Measurements from ENCODE around the gene ATP2B2. TPM values are rescaled to one million over a fixed set of nuclear protein-coding genes. Genes with fewer than 3 reads are reported as not detected.
A peak's percentile ranks its signal among the peaks of the same experiment; 100 is the strongest.

ATP2B2 gene
- total RNA-seq, 1 experiment from 2014 or later = not detected

DNA sequence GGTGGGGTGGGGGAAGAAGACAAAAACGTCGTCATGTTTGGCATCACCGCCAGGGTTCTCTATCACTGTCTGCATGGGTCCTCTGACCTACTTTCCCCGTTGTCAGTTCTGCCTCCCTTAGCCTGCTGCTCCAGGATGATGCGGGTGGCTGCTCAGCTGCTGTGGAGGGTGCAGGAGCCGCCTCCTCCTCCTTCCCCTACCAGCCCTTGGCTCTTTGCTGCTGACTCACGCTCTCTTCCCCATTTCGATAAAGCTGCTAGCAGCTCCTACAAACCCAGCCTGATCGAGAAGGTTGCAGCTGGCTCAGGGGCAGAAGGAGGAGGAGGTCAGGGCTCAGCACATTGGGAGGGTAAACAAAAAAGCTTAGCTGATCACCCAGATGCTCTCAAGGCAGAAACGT, 135.0 kb downstream of the ATP2B2 start:
- ChIA-PET POLR2A (no interaction called here), CTCF (no interaction called here), RAD21 (ENCODE audit: low non-redundant PET in 1 of 2, low total read pairs in 2 of 2, uncharacterized antibody in 2 of 2, unreplicated experiment in 2 of 2) (no interaction called here)
- no TSS peak for BruUV-seq (replicated peaks)
- DNase-seq (ENCODE audit: low read depth, low spot score) (no peak), ATAC-seq (no peak)
- Histone ChIP-seq H3K79me2 (ENCODE audit: insufficient read depth, low read length) (no peaks in the 10 kb centered on the region), H3K27me3 (ENCODE audit: insufficient read depth, low read length) (no peaks in the 10 kb centered on the region), H3K27ac (ENCODE audit: low read depth, low read length) (no peak overlapping the region), H3K4me3 (replicated peaks in 1 of 2; ENCODE audit: low read depth in 1 of 2, low read length in 2 of 2) (no peak overlapping the region), H3K9me3 (ENCODE audit: control insufficient read depth in 1 of 2, insufficient read depth in 1 of 2, low read depth in 1 of 2, low read length in 2 of 2) (no peaks in the 10 kb centered on the region), H4K20me1 (ENCODE audit: insufficient read depth) (no peaks in the 10 kb centered on the region), H3K9ac (ENCODE audit: low read length) (no peak overlapping the region), H2AFZ (ENCODE audit: low read depth, low read length, poor library complexity, severe bottlenecking) (no peak overlapping the region), H3K36me3 (ENCODE audit: control insufficient read depth in 1 of 2, insufficient read depth in 2 of 2, low read length in 2 of 2) (no peaks in the 10 kb centered on the region), H3K9me2 (ENCODE audit: insufficient read depth) (no peaks in the 10 kb centered on the region), H3K4me2 (ENCODE audit: low read length) (peak overlapping the region; percentile 26; the same call in 1 of the 2 replicates), H3K4me1 (ENCODE audit: control insufficient read depth in 1 of 2, insufficient read depth in 2 of 2, low read length in 2 of 2) (peaks cover 35 to 57% of the 10 kb centered on the region in 2 experiments)
- intact Hi-C loops (cut with micrococcal nuclease) = no loop called here
- TF ChIP-seq ZFX (IDR thresholded peaks at IDR 0.05) (no peak), SRF (IDR thresholded peaks at IDR 0.05; ENCODE audit: low read depth) (no peak), EZH2 (IDR thresholded peaks at IDR 0.05) (no peak), TCF7L2 (IDR thresholded peaks at IDR 0.05; ENCODE audit: borderline replicate concordance, extremely low read depth, insufficient read depth, insufficient read length) (no peak), ELF1 (IDR thresholded peaks at IDR 0.05; ENCODE audit: borderline replicate concordance, low read depth) (no peak), RAD21 (IDR thresholded peaks at IDR 0.05; ENCODE audit: low read depth) (no peak), CBX3 (IDR thresholded peaks at IDR 0.05; ENCODE audit: low read depth) (no peak), YY1 (IDR thresholded peaks at IDR 0.05; ENCODE audit: extremely low read depth, insufficient replicate concordance, low read depth, low read length) (no peak), SIN3A (IDR thresholded peaks at IDR 0.05; ENCODE audit: low read depth) (no peak), FOSL1 (IDR thresholded peaks at IDR 0.05; ENCODE audit: low read depth) (no peak)
- TF ChIP-seq, protein P1, sequence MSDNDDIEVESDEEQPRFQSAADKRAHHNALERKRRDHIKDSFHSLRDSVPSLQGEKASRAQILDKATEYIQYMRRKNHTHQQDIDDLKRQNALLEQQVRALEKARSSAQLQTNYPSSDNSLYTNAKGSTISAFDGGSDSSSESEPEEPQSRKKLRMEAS (IDR thresholded peaks at IDR 0.05) = no peak

DNA sequence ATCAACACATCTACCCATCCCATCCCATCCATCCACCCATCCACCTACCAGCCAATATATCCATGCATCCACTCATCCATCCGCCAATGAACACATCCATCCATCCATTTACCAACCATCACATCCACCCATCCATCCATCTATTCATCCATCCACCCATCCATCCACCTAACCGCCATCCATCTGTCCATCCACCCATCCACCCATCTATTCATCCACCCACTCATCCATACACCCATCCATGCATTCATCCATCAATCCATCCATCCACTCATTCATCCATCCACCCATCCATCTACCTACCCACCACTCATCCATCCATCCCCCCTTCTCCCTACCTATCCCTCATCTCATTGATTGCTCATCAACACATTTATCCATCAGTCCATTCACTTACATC, 136.9 kb downstream of the ATP2B2 start:
- no peak for TF ChIP-seq RAD21 (IDR thresholded peaks at IDR 0.05; ENCODE audit: low read depth)
- TF ChIP-seq ELF1 (IDR thresholded peaks at IDR 0.05; ENCODE audit: borderline replicate concordance, low read depth) = no peak
- no peak for TF ChIP-seq TCF7L2 (IDR thresholded peaks at IDR 0.05; ENCODE audit: borderline replicate concordance, extremely low read depth, insufficient read depth, insufficient read length)
- TF ChIP-seq CEBPB (IDR thresholded peaks at IDR 0.05; ENCODE audit: low read depth) = no peak
- TF ChIP-seq ZFX (IDR thresholded peaks at IDR 0.05) = no peak
- no peak for TF ChIP-seq EGR1 (IDR thresholded peaks at IDR 0.05; ENCODE audit: low read depth)
- TF ChIP-seq, protein P2, sequence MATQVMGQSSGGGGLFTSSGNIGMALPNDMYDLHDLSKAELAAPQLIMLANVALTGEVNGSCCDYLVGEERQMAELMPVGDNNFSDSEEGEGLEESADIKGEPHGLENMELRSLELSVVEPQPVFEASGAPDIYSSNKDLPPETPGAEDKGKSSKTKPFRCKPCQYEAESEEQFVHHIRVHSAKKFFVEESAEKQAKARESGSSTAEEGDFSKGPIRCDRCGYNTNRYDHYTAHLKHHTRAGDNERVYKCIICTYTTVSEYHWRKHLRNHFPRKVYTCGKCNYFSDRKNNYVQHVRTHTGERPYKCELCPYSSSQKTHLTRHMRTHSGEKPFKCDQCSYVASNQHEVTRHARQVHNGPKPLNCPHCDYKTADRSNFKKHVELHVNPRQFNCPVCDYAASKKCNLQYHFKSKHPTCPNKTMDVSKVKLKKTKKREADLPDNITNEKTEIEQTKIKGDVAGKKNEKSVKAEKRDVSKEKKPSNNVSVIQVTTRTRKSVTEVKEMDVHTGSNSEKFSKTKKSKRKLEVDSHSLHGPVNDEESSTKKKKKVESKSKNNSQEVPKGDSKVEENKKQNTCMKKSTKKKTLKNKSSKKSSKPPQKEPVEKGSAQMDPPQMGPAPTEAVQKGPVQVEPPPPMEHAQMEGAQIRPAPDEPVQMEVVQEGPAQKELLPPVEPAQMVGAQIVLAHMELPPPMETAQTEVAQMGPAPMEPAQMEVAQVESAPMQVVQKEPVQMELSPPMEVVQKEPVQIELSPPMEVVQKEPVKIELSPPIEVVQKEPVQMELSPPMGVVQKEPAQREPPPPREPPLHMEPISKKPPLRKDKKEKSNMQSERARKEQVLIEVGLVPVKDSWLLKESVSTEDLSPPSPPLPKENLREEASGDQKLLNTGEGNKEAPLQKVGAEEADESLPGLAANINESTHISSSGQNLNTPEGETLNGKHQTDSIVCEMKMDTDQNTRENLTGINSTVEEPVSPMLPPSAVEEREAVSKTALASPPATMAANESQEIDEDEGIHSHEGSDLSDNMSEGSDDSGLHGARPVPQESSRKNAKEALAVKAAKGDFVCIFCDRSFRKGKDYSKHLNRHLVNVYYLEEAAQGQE (IDR thresholded peaks at IDR 0.05; ENCODE audit: low read depth) = no peak
- TF ChIP-seq FOSL1 (IDR thresholded peaks at IDR 0.05; ENCODE audit: low read depth) = no peak
- no peak for TF ChIP-seq SRF (IDR thresholded peaks at IDR 0.05; ENCODE audit: low read depth)
- TF ChIP-seq EZH2 (IDR thresholded peaks at IDR 0.05) = no peak
- TF ChIP-seq POLR2A (IDR thresholded peaks at IDR 0.05; ENCODE audit: borderline replicate concordance, extremely low read depth, insufficient read depth, insufficient read length) = no peak
- TF ChIP-seq, protein P1 (IDR thresholded peaks at IDR 0.05) = no peak
- no peak for TF ChIP-seq YY1 (IDR thresholded peaks at IDR 0.05; ENCODE audit: extremely low read depth, insufficient replicate concordance, low read depth, low read length)
- TF ChIP-seq JUND (IDR thresholded peaks at IDR 0.05) = no peak
- TF ChIP-seq POLR2AphosphoS5 (IDR thresholded peaks at IDR 0.05; ENCODE audit: low read depth, low read length) = no peak
- TF ChIP-seq ZNF274 (IDR thresholded peaks at IDR 0.05; ENCODE audit: low read depth, low read length) = no peak
- TF ChIP-seq EZH2phosphoT487 (IDR thresholded peaks at IDR 0.05; ENCODE audit: borderline replicate concordance) = no peak
- Histone ChIP-seq H3K36me3 (ENCODE audit: control insufficient read depth in 1 of 2, insufficient read depth in 2 of 2, low read length in 2 of 2) (no peaks in the 10 kb centered on the region), H3K79me2 (ENCODE audit: insufficient read depth, low read length) (no peaks in the 10 kb centered on the region), H3K27me3 (ENCODE audit: insufficient read depth, low read length) (no peaks in the 10 kb centered on the region), H3K9ac (ENCODE audit: low read length) (no peak overlapping the region), H3K4me3 (replicated peaks in 1 of 2; ENCODE audit: low read depth in 1 of 2, low read length in 2 of 2) (no peak overlapping the region), H3K9me2 (ENCODE audit: insufficient read depth) (no peaks in the 10 kb centered on the region), H3K4me1 (ENCODE audit: control insufficient read depth in 1 of 2, insufficient read depth in 2 of 2, low read length in 2 of 2) (peaks cover 26 to 50% of the 10 kb centered on the region in 2 experiments), H4K20me1 (ENCODE audit: insufficient read depth) (no peaks in the 10 kb centered on the region), H3K9me3 (ENCODE audit: control insufficient read depth in 1 of 2, insufficient read depth in 1 of 2, low read depth in 1 of 2, low read length in 2 of 2) (no peaks in the 10 kb centered on the region), H2AFZ (ENCODE audit: low read depth, low read length, poor library complexity, severe bottlenecking) (no peak overlapping the region), H3K4me2 (ENCODE audit: low read length) (no peak overlapping the region), H3K27ac (ENCODE audit: low read depth, low read length) (no peak overlapping the region)
- no TSS peak for BruUV-seq (replicated peaks)
- no peak for ATAC-seq
- DNase-seq (ENCODE audit: low read depth, low spot score) = no peak
- ChIA-PET RAD21 (ENCODE audit: low non-redundant PET in 1 of 2, low total read pairs in 2 of 2, uncharacterized antibody in 2 of 2, unreplicated experiment in 2 of 2) (no interaction called here), POLR2A (no interaction called here), CTCF (no interaction called here)
- intact Hi-C loops (cut with micrococcal nuclease) = no loop called here

Measured in HCT116 (cell line).